ENCODE measurements around the gene MAP3K5. TPM values are rescaled to one million over a fixed set of nuclear protein-coding genes. Genes with fewer than 3 reads are reported as not detected.

MAP3K5 gene
- total and polyA plus RNA-seq, 9 of the 15 experiments (the other 6 are each of a cell fraction or from before 2014, with no cell fraction given): 2.2 to 13.0 (median 9.9) TPM

DNA sequence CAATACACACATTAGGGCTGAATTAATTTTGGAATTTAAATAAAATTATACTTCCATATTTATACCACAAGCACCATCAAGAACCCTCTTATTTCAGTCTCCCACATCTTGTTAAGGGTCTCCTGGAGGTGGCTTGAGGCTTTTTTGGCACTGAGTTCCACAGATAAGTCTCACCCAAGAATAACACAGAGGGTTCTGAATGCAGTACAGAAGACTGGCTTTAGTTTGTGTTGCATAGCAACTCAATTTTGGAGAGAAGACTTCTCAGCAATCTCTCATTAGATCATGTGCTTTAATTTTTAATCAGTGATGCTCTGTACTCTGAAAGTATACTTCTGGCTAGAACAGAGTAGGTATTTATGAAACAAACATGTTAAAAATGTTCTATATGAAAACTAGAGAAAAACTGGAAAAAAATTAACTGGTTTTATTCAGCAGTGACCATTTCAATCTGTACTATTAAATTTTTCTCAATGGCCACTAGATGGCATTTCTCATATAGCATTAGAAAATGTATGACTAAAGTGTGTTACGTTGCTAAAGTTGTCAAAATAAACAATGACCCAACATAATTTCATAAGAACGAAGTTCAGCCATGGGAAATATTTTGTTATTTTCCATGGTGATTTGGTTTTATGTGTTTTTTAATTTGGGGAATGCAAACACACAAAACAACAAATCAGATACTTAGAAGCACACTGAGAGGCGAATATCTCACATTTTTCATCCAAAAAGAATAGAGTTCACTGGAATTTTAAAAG is 209.4 kb downstream of the MAP3K5 start (continued):
- TF ChIP-seq, protein P1, sequence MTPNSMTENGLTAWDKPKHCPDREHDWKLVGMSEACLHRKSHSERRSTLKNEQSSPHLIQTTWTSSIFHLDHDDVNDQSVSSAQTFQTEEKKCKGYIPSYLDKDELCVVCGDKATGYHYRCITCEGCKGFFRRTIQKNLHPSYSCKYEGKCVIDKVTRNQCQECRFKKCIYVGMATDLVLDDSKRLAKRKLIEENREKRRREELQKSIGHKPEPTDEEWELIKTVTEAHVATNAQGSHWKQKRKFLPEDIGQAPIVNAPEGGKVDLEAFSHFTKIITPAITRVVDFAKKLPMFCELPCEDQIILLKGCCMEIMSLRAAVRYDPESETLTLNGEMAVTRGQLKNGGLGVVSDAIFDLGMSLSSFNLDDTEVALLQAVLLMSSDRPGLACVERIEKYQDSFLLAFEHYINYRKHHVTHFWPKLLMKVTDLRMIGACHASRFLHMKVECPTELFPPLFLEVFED (CRISPR knock-in tag; conservative IDR thresholded peaks at IDR 0.05): no peak
- TF ChIP-seq GTF2F1 (IDR thresholded peaks at IDR 0.05; ENCODE audit: low read depth, low read length) (no peak), RHOXF2B (CRISPR knock-in tag; conservative IDR thresholded peaks at IDR 0.05) (no peak), TSC22D4 (tag; IDR thresholded peaks at IDR 0.05) (no peak), ZNF561 (CRISPR knock-in tag; conservative IDR thresholded peaks at IDR 0.05) (no peak), RUNX1 (IDR thresholded peaks at IDR 0.05; ENCODE audit: low read depth) (no peak), FOSL1 (tag; conservative IDR thresholded peaks at IDR 0.05) (peak; percentile 61), ADNP (tag; IDR thresholded peaks at IDR 0.05) (no peak), ZNF23 (CRISPR knock-in tag; IDR thresholded peaks at IDR 0.05) (no peak), ZNF695 (CRISPR knock-in tag; IDR thresholded peaks at IDR 0.05) (no peak), ZNF449 (CRISPR knock-in tag; IDR thresholded peaks at IDR 0.05) (no peak), ZBTB43 (CRISPR knock-in tag; IDR thresholded peaks at IDR 0.05) (no peak), GATA2 (CRISPR knock-in tag; IDR thresholded peaks at IDR 0.05) (no peak), RREB1 (CRISPR knock-in tag; IDR thresholded peaks at IDR 0.05) (no peak), HNRNPH1 (optimal IDR thresholded peaks at IDR 0.05; ENCODE audit: low read depth, low read length) (no peak), EGR1 (conservative IDR thresholded peaks at IDR 0.05) (no peak), KHSRP (IDR thresholded peaks at IDR 0.05) (no peak), POLR3G (IDR thresholded peaks at IDR 0.05; ENCODE audit: extremely low read depth, insufficient read length, insufficient replicate concordance) (no peak), EWSR1 (IDR thresholded peaks at IDR 0.05; ENCODE audit: borderline replicate concordance, low read depth, partially characterized antibody) (no peak), ELF1 (tag; IDR thresholded peaks at IDR 0.05) (no peak)
